MM.1S (cell line): ENCODE measurements around the gene ACBD6.

Source experiments
- CTCF ChIP-seq: fragments of 300-600 bp; sonication (generic); IDR thresholded peaks from 2 replicates; pipeline ENCODE4 v1.5.1; 2016; ENCODE audit warnings: antibody characterized with exemption, low read length, mixed read lengths
- EZH2 ChIP-seq: fragments of 300-600 bp; sonication (generic); optimal IDR thresholded peaks from 2 replicates; pipeline ENCODE3; 2017; ENCODE audit warnings: low read depth, mild to moderate bottlenecking, antibody characterized with exemption, low read length, mixed read lengths
- EZH2phosphoT487 ChIP-seq: fragments of 300-600 bp; sonication (generic); IDR thresholded peaks from 2 replicates; pipeline ENCODE4 v1.6.1; 2018; ENCODE audit warnings: antibody characterized with exemption, low read length

- TF ChIP-seq CTCF (no peak), EZH2 (no peak), EZH2phosphoT487 (no peak)
Observed at GRCh38 chr1:180369061-180369460, 133.3 kb downstream of the ACBD6 start.
